Heart left ventricle (tissue), 13 donors: Measurements from ENCODE around the gene DDN.

Experiments
- CTCF ChIP-seq, 12 donors: fragments of 200-600 bp; sonication (generic) in 4 of 12; IDR thresholded peaks; one replicate each; pipeline versions ENCODE4 v1.5.0 to v1.8.0; 2018 to 2022; ENCODE audit warnings: antibody characterized with exemption in 12 of 12, mild to moderate bottlenecking in 5 of 12
- POLR2A ChIP-seq, 2 donors: fragments of 450-650 bp; IDR thresholded peaks; one replicate each; pipeline ENCODE4 v1.6.1; 2017; ENCODE audit warnings: antibody characterized with exemption in 2 of 2, mild to moderate bottlenecking in 2 of 2, moderate library complexity in 2 of 2
- donor health status: ischemic (EF 13 %, LVEDD 7.1; RV severe dilation, severe dysfunction).
- donor health status: DM: no; HTN: yes; CAD: no.
- donor health status: DM: no; HTN: no; CAD: no.
- donor health status: ischemic (EF 25% LVEDD 6.9; RV normal size, moderate dysfunction).
- donor health status: ischemic (EF 25% LVEDD 5.7; RV mildly dilated, moderate dysfunction).
- donor health status: ischemic (EF 35%, LVEDD 5.7; RV mildly dilated, moderate dysfunction).
- donor health status: nonischemic (EF 11% LVEDD 7.7; RV severe dilation, severe dysfunction).
- donor health status: DM: yes; HTN: yes; CAD: no.
- donor health status: PGD.
- donor health status: ischemic (EF 29% LVEDD 5.4; RV normal size, mild dysfunction).
- donor health status: nonischemic (EF 23%, LVEDD 6.1; RV moderate dilation, normal function).

- TF ChIP-seq CTCF (IDR thresholded peaks at IDR 0.05) (no peak), POLR2A (IDR thresholded peaks at IDR 0.05) (no peak)
These were observed 16.0 kb upstream of the DDN start for GRCh38 chr12:49015196-49015595.
